ENCODE results near the gene PYGB.
"Not testable (repeated sequence)": the region's sequence is repeated elsewhere in the genome, so short reads cannot be mapped to it uniquely, and the experiment has no call there.

The PYGB gene

GRCh38 chr20:25249198-25249931 is 1.5 kb downstream of the PYGB start:
- DNase-seq, result no peak

DNA sequence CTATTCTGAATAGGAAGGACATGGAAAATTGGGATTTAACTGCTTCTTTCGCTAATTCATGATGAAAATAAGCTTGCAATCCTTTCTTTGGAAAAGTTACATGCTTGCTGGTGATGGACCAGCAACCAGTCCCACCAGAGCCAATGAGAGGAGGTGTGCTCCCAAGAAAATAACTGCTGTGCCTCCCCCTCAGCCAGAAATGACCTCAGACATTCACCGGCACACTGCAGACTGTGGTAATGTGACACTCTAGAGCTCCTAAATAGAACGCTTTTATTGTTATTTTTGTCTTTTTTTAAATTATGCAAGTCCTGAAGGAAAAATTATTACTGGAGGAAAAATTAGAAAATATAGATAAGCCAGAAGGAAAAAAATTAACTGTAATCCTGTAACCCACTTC is 2.6 kb downstream of the PYGB start:
- DNase-seq, result no peak

GRCh38 chr20:25251019-25251418 is 3.1 kb downstream of the PYGB start:
- DNase-seq, result no peak

GRCh38 chr20:25251558-25251957 is 3.7 kb downstream of the PYGB start:
- DNase-seq, result no peak

DNA sequence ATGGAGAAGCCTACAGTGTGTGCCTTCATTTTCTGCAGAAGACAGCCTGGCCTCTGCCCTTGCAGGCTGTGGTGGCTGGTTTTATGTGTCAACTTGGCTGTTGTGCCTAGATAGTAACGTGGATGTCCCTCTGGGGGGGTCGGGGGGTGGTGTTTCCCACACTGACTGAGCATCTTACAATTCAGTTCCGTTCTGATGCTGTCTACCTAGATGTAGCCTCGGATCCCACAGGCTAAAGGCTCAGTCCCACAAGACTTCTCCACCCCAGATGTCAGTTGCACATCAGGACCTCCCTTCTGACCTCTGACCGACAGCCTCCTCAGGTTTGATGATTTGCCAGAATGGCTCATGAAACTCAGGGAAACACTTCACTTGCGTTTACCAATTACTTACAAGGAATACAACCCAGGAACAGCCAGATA is 4.4 kb downstream of the PYGB start:
- no peak for DNase-seq

DNA sequence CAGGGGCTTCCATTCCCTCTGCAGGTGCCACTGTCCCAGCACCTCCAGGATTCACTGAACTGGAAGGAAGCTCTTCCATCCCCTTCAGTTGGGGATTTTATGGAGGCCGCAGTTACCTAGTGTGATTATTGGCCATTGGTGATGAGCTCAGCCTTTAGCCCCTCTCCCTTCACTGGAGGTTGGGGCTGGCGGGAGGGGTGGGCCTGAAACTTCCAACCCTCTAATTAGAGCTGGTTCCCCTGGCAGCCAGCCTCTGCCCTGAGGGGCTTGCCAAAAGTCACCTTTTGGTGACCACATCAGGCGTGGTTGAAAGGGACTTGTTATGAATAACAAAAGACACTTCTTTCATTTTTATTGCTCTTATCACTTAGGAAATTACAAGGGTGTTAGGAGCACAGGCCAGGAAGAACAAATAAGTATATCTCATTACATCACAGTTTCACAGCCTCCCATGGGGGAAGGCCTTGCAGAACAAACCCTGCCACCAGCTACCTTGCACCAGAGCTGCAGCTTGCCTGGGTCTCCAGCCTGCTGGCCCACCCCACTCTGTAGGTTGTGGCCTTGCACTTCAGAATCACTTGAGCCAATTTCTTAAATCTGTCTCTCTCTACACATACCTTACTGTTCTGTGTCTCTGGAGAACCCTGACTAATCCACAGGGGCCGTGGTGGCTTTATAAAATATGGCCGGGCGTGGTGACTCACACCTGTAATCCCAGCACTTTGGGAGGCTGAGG is 5.0 kb downstream of the PYGB start:
- peak; percentile 36 for DNase-seq

DNA sequence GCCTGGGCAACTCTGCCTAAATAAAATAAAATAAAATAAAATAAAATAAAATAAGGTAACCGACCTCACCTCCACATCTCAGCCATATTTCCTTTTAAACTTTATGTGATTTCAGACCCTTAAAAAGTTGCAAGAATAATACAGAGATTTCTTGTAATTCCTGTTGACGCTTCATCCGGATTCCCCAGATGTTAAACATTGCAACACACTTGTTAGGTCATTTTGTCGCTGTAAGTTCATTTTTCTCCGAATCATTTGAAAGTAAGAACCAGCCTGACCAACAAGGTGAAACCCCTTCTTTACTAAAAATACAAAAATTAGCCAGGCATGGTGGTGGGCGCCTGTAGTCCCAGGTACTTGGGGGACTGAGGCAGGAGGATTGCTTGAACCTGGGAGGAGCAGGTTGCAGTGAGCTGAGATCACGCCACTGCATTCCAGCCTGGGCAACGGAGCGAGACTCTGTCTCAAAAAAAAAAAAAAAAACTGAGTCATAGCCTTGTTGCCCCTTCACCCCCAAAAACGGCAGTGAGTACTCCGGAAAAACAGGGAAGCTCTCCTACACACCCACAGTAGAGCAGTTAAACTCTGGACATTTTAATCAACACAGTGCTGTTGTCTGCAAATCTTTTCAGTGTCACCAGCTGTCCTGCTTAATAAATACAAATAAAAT is 5.9 kb downstream of the PYGB start:
- DNase-seq, result no peak

GRCh38 chr20:25254571-25254970 is 6.7 kb downstream of the PYGB start:
- DNase-seq, result no peak

DNA sequence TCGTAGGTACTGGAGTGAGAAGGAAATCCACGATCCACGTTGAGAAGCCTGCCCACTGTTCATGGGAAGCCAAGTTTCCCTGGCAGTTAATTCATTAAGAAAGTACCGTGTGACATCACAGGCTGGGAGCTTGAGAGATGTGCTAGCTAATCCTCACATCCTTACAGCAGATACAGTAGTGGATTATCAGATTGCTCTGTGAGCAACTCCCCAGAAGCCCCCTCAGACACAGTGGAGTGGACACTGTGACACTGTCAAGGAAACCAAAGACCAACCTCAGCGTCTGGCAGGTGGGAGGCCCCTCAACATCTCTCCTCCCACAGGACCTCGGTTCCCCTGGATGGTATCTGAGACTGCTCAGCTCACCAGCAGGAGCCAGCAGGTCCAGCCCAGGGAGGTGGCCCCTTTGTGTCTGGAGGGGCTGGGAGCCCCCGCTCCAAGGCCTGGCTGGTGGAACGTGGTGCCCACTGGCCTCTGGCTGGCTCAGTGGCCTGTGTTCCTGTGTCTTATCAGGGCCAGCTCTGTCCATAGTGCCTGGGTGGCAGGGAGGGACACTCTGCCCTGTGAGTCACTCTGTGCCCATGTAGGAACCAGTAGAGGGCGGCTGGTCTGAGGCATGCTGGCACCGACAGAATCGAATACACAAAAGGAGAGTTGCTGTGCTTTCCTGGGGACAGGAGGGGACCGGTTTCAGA is 7.2 kb downstream of the PYGB start:
- DNase-seq, result no peak

DNA sequence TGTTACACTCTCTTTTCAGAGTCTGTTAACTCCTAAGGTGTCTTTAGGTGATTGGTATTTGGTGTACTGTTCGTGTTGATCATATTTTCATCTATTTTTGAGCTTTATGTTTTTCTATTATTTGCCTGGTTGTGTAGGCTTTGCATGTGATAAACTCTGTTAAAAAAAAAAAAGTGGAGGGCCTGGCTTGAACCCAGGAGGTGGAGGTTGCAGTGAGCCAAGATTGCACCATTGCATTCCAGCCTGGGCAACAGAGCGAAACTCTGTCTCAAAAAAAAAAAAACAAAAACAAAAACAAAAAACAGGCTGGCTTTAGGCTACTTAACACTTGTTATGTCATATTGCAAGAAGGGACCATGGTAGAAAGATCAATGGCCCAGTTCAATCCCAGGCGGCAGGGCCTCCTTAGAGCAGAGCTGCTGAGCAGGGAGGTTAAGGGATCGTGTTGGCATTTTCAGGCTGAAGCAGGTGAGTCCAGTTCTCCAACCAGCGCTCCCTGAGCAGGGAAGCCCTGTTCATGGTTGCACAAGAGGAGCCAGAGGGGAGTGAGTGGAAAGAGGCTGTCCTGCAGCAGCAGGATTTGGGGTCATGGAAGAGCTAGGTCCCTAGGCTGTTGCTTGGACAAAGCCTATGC is 8.5 kb downstream of the PYGB start:
- DNase-seq, result no peak

GRCh38 chr20:25257130-25257529 is 9.2 kb downstream of the PYGB start:
- DNase-seq, result no peak

DNA sequence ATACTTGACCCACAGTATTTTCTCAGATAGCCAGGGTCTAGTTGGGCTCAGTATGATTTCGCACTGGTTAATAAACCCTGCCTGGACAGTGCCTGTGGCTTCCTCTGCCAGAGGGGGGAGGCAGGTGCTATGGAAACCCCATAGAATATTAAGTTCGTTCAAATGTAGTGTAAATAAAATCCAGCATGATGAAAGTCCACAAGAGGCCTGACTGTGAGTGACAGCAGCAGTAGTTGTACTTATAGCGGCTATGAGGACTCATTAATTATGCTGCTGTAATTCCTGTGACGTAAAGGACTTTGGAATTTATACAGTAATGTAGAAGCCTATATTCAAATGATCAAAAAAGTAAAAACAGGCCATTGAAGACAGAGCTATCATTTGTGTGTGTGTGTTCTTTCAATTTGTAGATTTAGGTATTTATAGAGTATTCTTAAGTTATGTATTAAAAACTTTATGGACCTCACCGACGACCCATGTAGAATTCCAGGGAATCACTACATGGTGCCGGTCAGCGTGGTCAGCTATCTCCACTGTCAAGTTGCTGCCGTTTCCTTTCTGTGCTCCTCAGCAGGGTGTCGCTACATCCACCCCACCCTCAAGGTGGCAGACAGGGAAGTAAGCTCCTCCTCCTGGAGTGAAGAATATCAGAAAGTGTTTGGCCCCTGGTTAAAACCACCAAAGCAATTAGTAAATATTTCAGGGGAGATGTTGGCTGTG is 10.0 kb downstream of the PYGB start:
- DNase-seq, result no peak

DNA sequence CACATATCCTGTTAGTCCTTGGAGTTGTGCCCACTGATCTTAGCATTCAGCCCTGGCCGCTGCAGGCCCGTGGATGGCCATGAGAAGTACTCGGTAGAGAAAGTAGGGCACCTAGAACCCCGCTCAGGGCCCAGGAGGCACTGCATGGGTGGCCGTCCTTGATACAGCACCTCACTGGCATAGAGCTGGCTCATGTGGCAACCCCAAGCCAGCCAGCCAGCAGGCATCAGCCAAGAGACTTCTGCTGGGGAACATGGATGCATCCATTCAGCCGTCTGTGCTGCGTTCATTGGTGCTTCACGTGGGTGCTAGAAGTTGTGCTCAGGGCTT is 10.6 kb downstream of the PYGB start:
- no peak for DNase-seq

GRCh38 chr20:25258828-25259227 is 10.9 kb downstream of the PYGB start:
- no peak for DNase-seq

- DNase-seq, result no peak
These were observed 11.5 kb downstream of the PYGB start for GRCh38 chr20:25259358-25259757.

DNA sequence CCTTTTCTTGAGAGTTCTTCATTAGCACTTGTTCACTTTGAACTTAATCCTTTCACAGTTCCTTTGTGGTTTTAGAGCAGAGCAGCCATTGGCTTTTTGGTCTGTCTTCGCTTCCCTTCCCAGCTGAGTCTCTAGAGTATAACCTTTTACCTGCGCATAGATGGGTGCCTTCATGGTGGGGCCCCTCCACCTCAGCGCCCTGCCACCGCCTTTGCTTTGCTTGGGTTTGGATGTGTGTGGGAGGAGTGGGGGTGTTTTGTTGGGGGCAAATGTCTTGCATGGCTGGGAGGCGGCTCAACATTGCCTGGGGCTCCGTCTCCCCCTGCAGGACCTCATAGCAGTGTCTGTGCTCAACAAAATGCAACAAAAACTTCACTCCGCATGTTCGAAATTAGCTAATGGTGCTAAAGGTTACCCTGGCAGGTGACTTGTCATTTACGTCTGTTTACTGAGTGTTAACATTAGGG is 11.9 kb downstream of the PYGB start:
- DNase-seq, result no peak

DNA sequence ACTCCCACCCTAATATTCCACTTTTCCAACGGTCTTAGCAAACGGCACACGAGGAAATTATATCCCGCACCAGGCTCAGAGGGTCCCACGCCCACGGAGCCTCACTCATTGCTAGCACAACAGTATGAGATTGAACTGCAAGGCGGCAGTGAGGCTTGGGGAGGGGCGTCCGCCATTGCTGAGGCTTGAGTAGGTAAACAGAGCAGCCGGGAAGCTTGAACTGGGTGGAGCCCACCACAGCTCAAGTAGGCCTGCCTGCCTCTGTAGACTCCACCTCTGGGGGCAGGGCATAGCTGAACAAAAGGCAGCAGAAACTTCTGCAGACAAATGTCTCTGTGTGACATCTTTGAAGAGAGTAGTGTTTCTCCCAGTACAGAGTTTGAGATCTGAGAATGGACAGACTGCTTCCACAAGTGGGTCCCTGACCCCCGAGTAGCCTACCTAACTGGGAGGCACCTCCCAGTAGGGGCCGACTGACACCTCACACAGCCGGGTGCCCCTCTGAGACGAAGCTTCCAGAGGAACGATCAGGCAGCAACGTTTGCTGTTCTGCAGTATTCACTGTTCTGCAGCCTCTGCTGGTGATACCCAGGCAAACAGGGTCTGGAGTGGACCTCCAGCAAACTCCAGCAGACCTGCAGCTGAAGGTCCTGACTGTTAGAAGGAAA is 13.0 kb downstream of the PYGB start:
- DNase-seq, result not testable (repeated sequence)

GRCh38 chr20:25269057-25269832 is 21.4 kb downstream of the PYGB start:
- no peak for DNase-seq

DNA sequence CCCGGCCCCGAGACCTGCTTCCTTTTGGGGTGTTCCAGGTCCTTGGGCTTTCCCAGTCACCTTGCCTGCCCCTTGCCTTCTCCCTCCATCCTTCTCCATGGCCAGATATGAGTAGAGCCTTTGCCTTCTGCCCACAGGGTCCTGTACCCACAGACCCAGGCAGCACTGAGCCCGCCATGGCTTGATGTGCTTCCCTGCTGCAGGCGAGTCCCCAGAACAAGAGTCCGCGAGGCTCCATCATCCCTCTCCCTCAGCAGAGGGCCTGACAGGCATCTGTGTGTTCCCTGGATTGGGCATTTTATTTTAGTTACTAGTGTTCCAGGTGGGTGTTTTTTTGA is 21.9 kb downstream of the PYGB start:
- DNase-seq, result no peak

DNA sequence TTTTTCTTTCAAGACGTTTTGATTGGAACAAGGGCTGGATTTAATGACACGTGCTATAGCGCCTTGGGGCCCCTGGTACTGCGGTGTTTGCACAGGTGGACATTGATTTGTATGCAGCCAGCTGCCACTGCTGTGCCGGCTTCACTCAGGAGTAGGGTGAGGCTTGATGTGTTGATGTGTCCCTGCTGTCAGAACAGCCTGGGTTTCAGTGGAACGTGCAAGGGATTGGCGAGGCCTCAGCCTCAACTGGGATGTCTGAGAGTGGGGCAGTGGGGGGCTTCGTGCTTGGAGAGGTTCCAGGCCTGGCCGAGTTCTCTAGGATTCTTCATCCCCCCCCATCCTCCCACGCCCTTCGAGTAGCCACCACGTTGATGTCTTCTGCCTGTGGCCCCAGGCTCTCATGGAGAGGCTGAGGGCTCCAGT is 23.0 kb downstream of the PYGB start:
- DNase-seq, result peak; percentile 76

All from COR-L47 (cell line).